Panc1 (cell line): ENCODE measurements around the gene CALU. TPM values are rescaled to one million over a fixed set of nuclear protein-coding genes. Genes with fewer than 3 reads are reported as not detected.
A peak's percentile ranks its signal among the peaks of the same experiment; 100 is the strongest.

ENCODE experiments used
- ATAC-seq: fragments of 200-7000 bp; cut with Tn5 transposase; 2 replicates; pipeline ENCODE4 v1.9.1; 2020; ENCODE audit warnings: mild to moderate bottlenecking, moderate library complexity
- BruUV-seq: library from RNA; stranded (reverse); fragments of 400-500 nt; replicated peaks from 2 replicates; lab custom pipeline; 2021; lab: Mats Ljungman, UMichigan
- CTCF ChIA-PET: fragments of 300-600 bp; sonication (Branson Sonifier 250); formaldehyde crosslinking; loops from one replicate; lab custom pipeline; 2022; ENCODE audit warnings: antibody characterized with exemption; lab: Charles Lee
- POLR2A ChIA-PET: fragments of 300-600 bp; sonication (Branson Sonifier 250); formaldehyde crosslinking; loops from one replicate; lab custom pipeline; 2022; ENCODE audit warnings: antibody characterized with exemption; lab: Charles Lee
- DNase-seq: peaks from one replicate; pipeline ENCODE4 v3.0.0-alpha.2; 2010; ENCODE audit warnings: low read depth, low spot score
- H3K27ac ChIP-seq: 2 replicates; pipeline ENCODE4 v1.5.1; 2011; ENCODE audit warnings: mild to moderate bottlenecking, low read length, inconsistent platforms
- H3K27me3 ChIP-seq: fragments of 200-500 bp; sonication (Bioruptor generic); 2 replicates; pipeline ENCODE4 v1.6.0; 2014; ENCODE audit warnings: low read length, inconsistent platforms; ENCODE audit not compliant: control insufficient read depth, insufficient read depth
- H3K36me3 ChIP-seq: fragments of 200-500 bp; sonication (Bioruptor generic); 2 replicates; pipeline ENCODE4 v1.5.1; 2014; ENCODE audit warnings: inconsistent platforms, mild to moderate bottlenecking, low read length, moderate library complexity; ENCODE audit not compliant: control insufficient read depth, insufficient read depth
- H3K4me1 ChIP-seq: 2 replicates; pipeline ENCODE4 v1.5.1; 2011; ENCODE audit warnings: inconsistent platforms, mild to moderate bottlenecking, low read length, moderate library complexity; ENCODE audit not compliant: control insufficient read depth, insufficient read depth
- H3K4me3 ChIP-seq, 2 experiments: 2 replicates each; pipeline ENCODE4 v1.5.1; 2011 to 2012; ENCODE audit warnings: low read depth in 2 of 2, low read length in 2 of 2, mild to moderate bottlenecking in 2 of 2, inconsistent platforms in 1 of 2, moderate library complexity in 1 of 2
- H3K9me3 ChIP-seq: fragments of 200-500 bp; sonication (Bioruptor generic); 2 replicates; pipeline ENCODE4 v1.5.1; 2014; ENCODE audit warnings: low read depth, mild to moderate bottlenecking, inconsistent platforms, low read length, moderate library complexity; ENCODE audit not compliant: control insufficient read depth, insufficient read depth
- CTCF ChIP-seq: fragments of 450-650 bp; IDR thresholded peaks from 2 replicates; pipeline ENCODE4 v1.5.1; 2017; ENCODE audit warnings: mild to moderate bottlenecking
- POLR2AphosphoS5 ChIP-seq: IDR thresholded peaks from 2 replicates; pipeline ENCODE4 v1.6.1; 2012; ENCODE audit warnings: mild to moderate bottlenecking, low read depth, low read length, moderate library complexity
- REST ChIP-seq, 2 experiments: IDR thresholded peaks; 2 replicates each; pipeline ENCODE4 v1.6.1; 2011 to 2012; ENCODE audit warnings: low read depth in 2 of 2, control low read depth in 1 of 2, low read length in 1 of 2, mild to moderate bottlenecking in 1 of 2, moderate library complexity in 1 of 2; ENCODE audit not compliant: insufficient read depth in 1 of 2
- SIN3A ChIP-seq: IDR thresholded peaks from 2 replicates; pipeline ENCODE4 v1.6.1; 2012; ENCODE audit warnings: low read depth, mild to moderate bottlenecking, low read length, moderate library complexity, borderline replicate concordance; ENCODE audit not compliant: insufficient read depth
- TCF7L2 ChIP-seq: IDR thresholded peaks from 2 replicates; pipeline ENCODE4 v1.6.1; 2011; ENCODE audit warnings: mild to moderate bottlenecking, low read depth, low read length, inconsistent platforms
- in situ Hi-C: cut with HindIII; loops from 2 replicates; pipeline ENCODE4 v1.10.0; 2016; ENCODE audit warnings: low sequenced_read_pairs, low pct_unique_long_range_greater_than_20kb
- intact Hi-C: fragments of 100-400 bp; cut with micrococcal nuclease; formaldehyde crosslinking; loops from one replicate; pipeline ENCODE4 v1.10.0; 2022; ENCODE audit not compliant: unreplicated experiment
- total RNA-seq: library from RNA; stranded (reverse); gene quantifications from one replicate; pipeline ENCODE4 v1.2.1, GENCODE V29; 2021; ENCODE audit not compliant: unreplicated experiment

CALU gene
- total RNA-seq, 1 experiment from 2014 or later, result 210 TPM

DNA sequence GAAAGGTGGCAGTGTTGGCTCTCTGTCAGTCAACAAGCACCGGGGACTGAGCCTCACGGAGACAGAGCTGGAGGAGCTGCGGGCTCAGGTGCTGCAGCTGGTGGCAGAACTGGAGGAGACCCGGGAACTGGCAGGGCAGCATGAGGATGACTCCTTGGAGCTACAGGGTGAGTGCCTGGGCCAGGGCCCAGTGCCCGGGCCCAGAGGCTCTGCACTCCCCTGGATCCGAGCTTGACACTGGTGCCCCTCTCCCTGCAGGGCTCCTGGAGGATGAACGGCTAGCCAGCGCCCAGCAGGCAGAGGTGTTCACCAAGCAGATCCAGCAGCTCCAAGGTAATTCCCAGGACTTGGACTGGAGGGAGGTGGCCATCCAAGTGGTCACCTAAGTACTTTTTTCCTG lies 55.3 kb downstream of the CALU start:
- intact Hi-C loops (loop anchor here (5.0 kb wide), 1 partner anchor 88 kb away; no protein-coding TSS in a partner anchor), in situ Hi-C loops (no loop called here)
- ChIA-PET CTCF (interaction anchor here (0.6 to 1.1 kb wide), 3 partner anchors 85 to 204 kb away, joined by 3 to 4 read pairs (median 3); no protein-coding TSS in a partner anchor), POLR2A (interaction anchor here (0.8 kb wide), 1 partner anchor 90 kb away, joined by 3 read pairs; no protein-coding TSS in a partner anchor)
- Histone ChIP-seq H3K4me1 (no peaks in the 10 kb centered on the region; the same call in 1 of the 2 replicates), H3K36me3 (no peaks in the 10 kb centered on the region; the same call in 1 of the 2 replicates), H3K27me3 (peaks cover 5% of the 10 kb centered on the region), H3K27ac (no peak overlapping the region), H3K9me3 (no peaks in the 10 kb centered on the region), H3K4me3 (no peak overlapping the region)
- no peak for DNase-seq
- no TSS peak for BruUV-seq
- no peak for ATAC-seq
- TF ChIP-seq TCF7L2 (no peak), POLR2AphosphoS5 (no peak), REST (IDR thresholded peaks at IDR 0.05; ENCODE audit: insufficient read depth in 1 of 2, low read depth in 2 of 2, low read length in 1 of 2) (no peak), SIN3A (no peak), CTCF (0 out of 2 replicates have a peak, but pooled peaks have one; percentile 26)

DNA sequence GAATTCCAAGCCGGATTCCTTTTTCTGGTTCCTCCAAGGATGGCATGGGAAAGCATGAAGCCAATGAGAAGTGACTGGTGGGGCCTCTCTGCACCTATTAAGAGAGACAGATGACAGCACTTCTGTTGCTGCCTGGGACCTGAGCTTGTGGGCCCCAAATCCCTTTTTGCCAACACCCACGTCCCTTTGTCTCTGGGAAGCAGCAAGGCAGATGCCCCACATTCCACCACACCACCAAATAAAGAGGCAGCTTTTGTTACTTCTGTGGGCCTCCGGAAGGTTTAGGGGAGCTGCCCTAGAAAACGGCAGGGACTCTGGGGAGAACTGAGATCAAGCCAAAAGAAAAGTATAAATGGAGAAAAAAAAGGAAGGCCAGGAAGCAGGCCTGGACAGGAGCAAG lies 56.0 kb downstream of the CALU start:
- intact Hi-C loops (loop anchor here (5.0 kb wide), 1 partner anchor 72 kb away; a partner anchor contains a TSS), in situ Hi-C loops (no loop called here)
- H3K9me3 ChIP-seq, result no peaks in the 10 kb centered on the region
- no peaks in the 10 kb centered on the region; the same call in 1 of the 2 replicates for H3K4me1 ChIP-seq
- ATAC-seq, result no peak
- CTCF ChIA-PET, result interaction anchor here (0.6 to 0.9 kb wide), 2 partner anchors 84 to 88 kb away, joined by 4 to 5 read pairs; no protein-coding TSS in a partner anchor
- TF ChIP-seq CTCF, result no peak
- TF ChIP-seq SIN3A, result no peak
- no peak for TF ChIP-seq REST (IDR thresholded peaks at IDR 0.05; ENCODE audit: insufficient read depth in 1 of 2, low read depth in 2 of 2, low read length in 1 of 2)
- no peak for TF ChIP-seq POLR2AphosphoS5
- no peak for TF ChIP-seq TCF7L2
- H3K36me3 ChIP-seq, result no peaks in the 10 kb centered on the region; the same call in 1 of the 2 replicates
- peaks cover 3% of the 10 kb centered on the region for H3K27me3 ChIP-seq
- POLR2A ChIA-PET, result no interaction called here
- no peak overlapping the region for H3K4me3 ChIP-seq
- DNase-seq, result no peak
- BruUV-seq, result no TSS peak
- no peak overlapping the region for H3K27ac ChIP-seq
